Gastrocnemius medialis (tissue), 4 donors: ENCODE measurements around the gene CACTIN. TPM values are rescaled to one million over a fixed set of nuclear protein-coding genes. Genes with fewer than 3 reads are reported as not detected.

Experiments used
- ATAC-seq, 2 donors: fragments of 150-250 bp; one replicate each; pipeline ENCODE4 v1.9.1; 2016
- DNase-seq, 2 donors: peaks; one replicate each; pipeline ENCODE4 v3.0.0-alpha.2; 2019
- H3K27ac ChIP-seq, 4 donors: fragments of 200-600 bp; sonication (generic); 1 replicate in 1 of 4; 2 replicates in 3 of 4; pipeline ENCODE4 v1.5.1; 2016 to 2018; ENCODE audit warnings: mild to moderate bottlenecking in 2 of 4, moderate library complexity in 1 of 4
- H3K27me3 ChIP-seq, 3 donors: fragments of 200-600 bp; sonication (generic) in 2 of 3; 1 replicate in 1 of 3; 2 replicates in 2 of 3; pipeline versions ENCODE4 v1.5.1 to v1.6.0; 2016 to 2019; ENCODE audit warnings: mild to moderate bottlenecking in 1 of 3, moderate library complexity in 1 of 3
- H3K36me3 ChIP-seq, 2 donors: fragments of 200-600 bp; sonication (generic) in 1 of 2; one replicate each; pipeline ENCODE4 v1.5.1; 2017 to 2018
- H3K4me1 ChIP-seq, 2 donors: fragments of 200-600 bp; sonication (generic) in 1 of 2; one replicate each; pipeline ENCODE4 v1.5.1; 2016 to 2017; ENCODE audit warnings: mild to moderate bottlenecking in 2 of 2
- H3K4me3 ChIP-seq, 4 donors: fragments of 200-600 bp; sonication (generic) in 3 of 4; 1 replicate in 1 of 4; 2 replicates in 3 of 4; pipeline ENCODE4 v1.5.1; 2016 to 2019; ENCODE audit warnings: mild to moderate bottlenecking in 2 of 4
- H3K9me3 ChIP-seq, 3 donors: fragments of 200-600 bp; sonication (generic) in 2 of 3; 1 replicate in 1 of 3; 2 replicates in 2 of 3; pipeline ENCODE4 v1.5.1; 2016 to 2019
- POLR2A ChIP-seq, 2 donors: fragments of 450-650 bp; IDR thresholded peaks; one replicate each; pipeline ENCODE4 v1.6.1; 2017; ENCODE audit warnings: antibody characterized with exemption in 2 of 2, mild to moderate bottlenecking in 2 of 2, moderate library complexity in 2 of 2
- in situ Hi-C, 4 donors: fragments of 200-750 bp; cut with MboI; loops; one replicate each; pipeline versions ENCODE4 v1.15.0 to v1.8.0; 2017; ENCODE audit warnings: low sequenced_read_pairs in 4 of 4
- intact Hi-C: fragments of 100-400 bp; cut with DNase I; formaldehyde crosslinking; loops from one replicate; pipeline ENCODE4 v1.15.1; 2023; ENCODE audit warnings: low total_unique reads
- total RNA-seq, 4 donors: library from RNA; depleted of rRNA; stranded (reverse); fragments of >200 nt; gene quantifications; one replicate each; pipeline versions ENCODE4 v1.1.0 to v1.2.3, GENCODE V29; 2016
- TF ChIP-seq, protein P1 (sequence below), 5 experiments: fragments of 450-650 bp in 3 of 5; fragments of 200-600 bp in 2 of 5; sonication (generic) in 2 of 5; IDR thresholded peaks in 4 of 5; conservative IDR thresholded peaks in 1 of 5; 1 replicate in 4 of 5; 2 replicates in 1 of 5; pipeline ENCODE4 v1.5.1; 2016 to 2019; ENCODE audit warnings: antibody characterized with exemption in 5 of 5, mild to moderate bottlenecking in 3 of 5, moderate library complexity in 3 of 5

Gene CACTIN
- total RNA-seq, 4 donors from 2014 or later = 19.5 to 28.4 (median 27.4) TPM

DNA sequence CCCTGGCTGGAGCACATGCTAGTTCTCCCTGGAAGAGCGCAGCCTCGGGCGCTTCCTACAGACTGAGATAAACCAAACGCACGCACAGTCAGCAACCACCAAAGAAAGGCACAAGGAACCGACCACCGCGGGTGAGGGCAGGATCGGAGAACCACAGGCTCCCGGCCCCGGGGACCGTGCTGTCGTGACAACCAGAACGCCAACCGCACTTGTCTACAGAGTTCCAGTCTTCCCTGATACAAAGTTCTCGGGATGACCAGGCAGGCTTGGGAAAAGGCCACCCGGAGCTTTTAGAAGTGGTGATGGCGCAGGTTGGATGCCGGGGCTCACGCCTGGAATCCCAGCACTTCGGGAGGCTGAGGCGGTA lies 33.1 kb upstream of the CACTIN start:
- ATAC-seq = no peak
- Histone ChIP-seq H3K36me3 (peaks cover 0 to 36% of the 10 kb centered on the region in 2 donors), H3K4me3 (no peak overlapping the region), H3K9me3 (no peaks in the 10 kb centered on the region), H3K4me1 (peaks cover 0 to 6% of the 10 kb centered on the region in 2 donors), H3K27ac (no peak overlapping the region), H3K27me3 (no peaks in the 10 kb centered on the region)
- DNase-seq = no peak
- in situ Hi-C loops (loop anchor here in 2 of 4 donors (5.0 kb wide), 1 partner anchor 43 kb away; the partner anchor contains the start of gene PIP5K1C (in 2 of the 2)), intact Hi-C loops (loop anchor here (10.0 kb wide), 1 partner anchor 165 kb away; no protein-coding TSS in a partner anchor)
- TF ChIP-seq, protein P1, sequence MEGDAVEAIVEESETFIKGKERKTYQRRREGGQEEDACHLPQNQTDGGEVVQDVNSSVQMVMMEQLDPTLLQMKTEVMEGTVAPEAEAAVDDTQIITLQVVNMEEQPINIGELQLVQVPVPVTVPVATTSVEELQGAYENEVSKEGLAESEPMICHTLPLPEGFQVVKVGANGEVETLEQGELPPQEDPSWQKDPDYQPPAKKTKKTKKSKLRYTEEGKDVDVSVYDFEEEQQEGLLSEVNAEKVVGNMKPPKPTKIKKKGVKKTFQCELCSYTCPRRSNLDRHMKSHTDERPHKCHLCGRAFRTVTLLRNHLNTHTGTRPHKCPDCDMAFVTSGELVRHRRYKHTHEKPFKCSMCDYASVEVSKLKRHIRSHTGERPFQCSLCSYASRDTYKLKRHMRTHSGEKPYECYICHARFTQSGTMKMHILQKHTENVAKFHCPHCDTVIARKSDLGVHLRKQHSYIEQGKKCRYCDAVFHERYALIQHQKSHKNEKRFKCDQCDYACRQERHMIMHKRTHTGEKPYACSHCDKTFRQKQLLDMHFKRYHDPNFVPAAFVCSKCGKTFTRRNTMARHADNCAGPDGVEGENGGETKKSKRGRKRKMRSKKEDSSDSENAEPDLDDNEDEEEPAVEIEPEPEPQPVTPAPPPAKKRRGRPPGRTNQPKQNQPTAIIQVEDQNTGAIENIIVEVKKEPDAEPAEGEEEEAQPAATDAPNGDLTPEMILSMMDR (IDR thresholded peaks at IDR 0.05 in 4 of 5, conservative IDR thresholded peaks at IDR 0.05 in 1 of 5) = no peak
- no peak for TF ChIP-seq POLR2A (IDR thresholded peaks at IDR 0.05)

DNA sequence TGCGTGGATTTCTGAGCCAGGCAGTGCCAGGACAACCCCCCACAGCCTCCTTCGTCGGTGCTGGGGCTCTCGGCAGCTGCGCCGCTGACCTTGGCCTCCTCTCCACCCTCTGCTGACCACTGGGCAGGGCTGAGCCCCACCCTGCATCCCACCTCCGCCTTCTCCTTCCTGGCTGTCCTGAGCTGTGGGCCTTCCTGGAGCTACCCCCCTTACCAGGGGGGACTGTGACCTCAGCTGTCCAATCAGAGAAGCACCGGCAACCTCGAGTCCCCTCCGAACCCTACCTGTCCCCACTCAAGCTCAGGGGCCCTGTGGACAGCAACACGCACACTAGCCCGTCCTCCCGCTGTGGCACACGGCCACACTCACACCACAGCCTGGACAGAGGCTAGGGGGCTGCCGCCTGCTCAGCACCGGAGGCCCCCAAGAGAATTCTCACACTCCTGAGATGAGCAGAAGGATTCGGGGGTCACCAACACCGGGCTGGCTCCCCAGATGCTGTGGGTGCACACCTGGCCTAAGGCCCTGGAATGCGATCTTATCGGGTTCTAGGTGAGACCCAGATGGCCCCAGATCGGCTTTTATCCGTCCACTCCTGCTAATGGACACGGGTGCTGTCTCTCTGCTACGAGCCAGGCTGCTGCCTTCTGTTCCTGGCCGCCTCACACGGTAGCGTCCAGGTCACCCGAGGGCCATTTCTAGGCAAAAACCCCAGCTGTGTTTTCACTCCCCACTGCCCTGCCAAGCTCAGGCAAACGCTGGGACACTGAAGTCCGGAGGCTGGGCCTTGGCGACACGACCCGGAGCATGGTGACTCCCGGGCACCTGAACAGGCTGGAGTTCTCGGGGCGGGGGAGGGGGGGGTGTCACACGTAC lies 32.5 kb upstream of the CACTIN start:
- DNase-seq (no peak), ATAC-seq (no peak)
- H3K27me3 ChIP-seq = no peaks in the 10 kb centered on the region
- intact Hi-C loops (no loop called here), in situ Hi-C loops (no loop called here)
- no peak overlapping the region for H3K27ac ChIP-seq
- peaks cover 0 to 6% of the 10 kb centered on the region in 2 donors for H3K4me1 ChIP-seq
- H3K4me3 ChIP-seq = no peak overlapping the region
- TF ChIP-seq, protein P1 (IDR thresholded peaks at IDR 0.05 in 4 of 5, conservative IDR thresholded peaks at IDR 0.05 in 1 of 5) = no peak
- TF ChIP-seq POLR2A (IDR thresholded peaks at IDR 0.05) = no peak
- H3K36me3 ChIP-seq = peaks cover 0 to 32% of the 10 kb centered on the region in 2 donors
- no peaks in the 10 kb centered on the region for H3K9me3 ChIP-seq

- in situ Hi-C loops = no loop called here
- ATAC-seq (peak in 1 of 2 donors; percentile 31), DNase-seq (peak in 1 of 2 donors; percentile 31)
- Histone ChIP-seq H3K9me3 (no peaks in the 10 kb centered on the region), H3K4me1 (peaks cover 0 to 6% of the 10 kb centered on the region in 2 donors), H3K27me3 (no peaks in the 10 kb centered on the region), H3K4me3 (no peak overlapping the region), H3K36me3 (peaks cover 0 to 35% of the 10 kb centered on the region in 2 donors), H3K27ac (no peak overlapping the region)
- TF ChIP-seq, protein P1 (IDR thresholded peaks at IDR 0.05 in 4 of 5, conservative IDR thresholded peaks at IDR 0.05 in 1 of 5) = no peak
- no peak for TF ChIP-seq POLR2A (IDR thresholded peaks at IDR 0.05)
- intact Hi-C loops = no loop called here
These were observed 31.6 kb upstream of the CACTIN start for GRCh38 chr19:3658004-3658869.

- no peak overlapping the region for H3K27ac ChIP-seq
- DNase-seq = no peak
- ATAC-seq = no peak
- peaks cover 0 to 6% of the 10 kb centered on the region in 2 donors for H3K4me1 ChIP-seq
- intact Hi-C loops (no loop called here), in situ Hi-C loops (no loop called here)
- TF ChIP-seq, protein P1 (IDR thresholded peaks at IDR 0.05 in 4 of 5, conservative IDR thresholded peaks at IDR 0.05 in 1 of 5) = no peak
- no peak for TF ChIP-seq POLR2A (IDR thresholded peaks at IDR 0.05)
- H3K4me3 ChIP-seq = no peak overlapping the region
- no peaks in the 10 kb centered on the region for H3K9me3 ChIP-seq
- peaks cover 0 to 43% of the 10 kb centered on the region in 2 donors for H3K36me3 ChIP-seq
- no peaks in the 10 kb centered on the region for H3K27me3 ChIP-seq
These were observed 30.8 kb upstream of the CACTIN start for GRCh38 chr19:3657395-3657769.
